Activated CD4-positive, alpha-beta T cell treated with anti-CD3 and anti-CD28 coated beads, Interleukin-10, Interleukin-2, amounts not matched to agents 100 ng/mL and 50 ng/mL, durations not matched to agents 16 hours and 8 hours (primary cell): ENCODE data around the gene MCOLN2.
"Not testable (repeated sequence)": the region's sequence is repeated elsewhere in the genome, so short reads cannot be mapped to it uniquely, and the experiment has no call there.

ENCODE experiments used
- DNase-seq: peaks from one replicate; pipeline ENCODE4 v3.0.0-alpha.2; 2020

MCOLN2 gene

DNA sequence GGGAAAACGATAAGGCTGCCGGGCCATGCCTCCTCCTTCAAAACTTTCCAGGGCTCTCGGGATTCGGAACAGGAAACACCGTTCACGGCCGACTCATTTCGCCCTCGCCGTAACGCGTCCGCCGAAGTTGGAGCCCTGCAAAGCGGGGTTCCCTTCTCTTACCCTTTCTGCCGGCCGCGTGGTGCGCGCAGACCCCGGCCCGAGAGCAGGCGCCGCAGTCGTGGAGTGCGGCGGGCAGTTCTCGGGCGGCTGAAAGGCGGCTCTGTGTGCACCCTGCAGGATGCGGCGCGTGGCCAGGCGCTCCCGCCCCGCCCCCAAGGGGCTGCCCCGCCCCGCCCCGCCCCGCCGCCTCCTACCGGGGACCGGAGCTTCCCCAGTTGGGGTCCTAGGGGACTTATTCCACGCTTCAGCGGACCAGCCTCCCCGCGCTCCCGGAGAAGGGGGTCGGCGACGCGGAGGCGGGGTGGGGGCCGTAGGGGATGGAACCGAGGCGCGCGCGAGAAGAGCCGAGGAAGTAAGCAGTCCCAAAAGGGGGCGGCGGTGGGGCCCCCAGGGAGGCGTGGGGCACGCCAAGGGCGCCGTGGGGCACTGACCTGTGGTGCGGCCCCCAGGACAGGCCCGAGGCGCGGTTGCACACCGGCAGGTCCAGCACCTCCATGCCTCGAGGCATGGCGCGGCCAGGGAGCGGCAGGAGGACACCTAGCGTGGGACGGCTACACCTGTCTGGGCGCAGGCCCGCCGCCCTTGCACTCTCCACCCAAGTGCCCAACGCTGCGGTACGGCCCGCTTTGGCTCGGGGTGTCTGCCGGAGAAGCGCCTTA lies at the start of gene MCOLN2:
Gene MCOLN2, minus strand, starts transcription at position 268 of the 821 bp plus-strand sequence. Its CDS starts 241 bp downstream, at position 27.
- DNase-seq, result peak; percentile 68

DNA sequence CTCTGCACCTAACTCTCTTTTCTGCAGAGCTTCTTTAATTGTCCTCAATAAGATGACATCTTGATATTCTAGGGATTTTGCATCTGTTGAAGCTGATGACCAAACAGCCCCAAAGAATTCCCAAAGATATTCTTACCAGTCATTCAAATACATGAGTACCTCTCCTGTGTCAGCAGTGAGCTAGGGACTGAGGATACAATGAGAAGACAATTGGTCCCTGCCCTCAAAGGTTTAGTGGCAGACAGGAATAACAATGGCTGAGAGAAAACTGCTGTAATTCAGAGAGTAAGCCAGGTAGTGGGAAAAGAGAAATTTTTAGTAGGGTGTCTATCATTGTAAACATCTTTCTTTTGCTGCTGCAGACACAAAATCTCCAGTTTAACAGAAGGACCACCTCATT lies 45.5 kb upstream of the MCOLN2 start:
- no peak for DNase-seq

DNA sequence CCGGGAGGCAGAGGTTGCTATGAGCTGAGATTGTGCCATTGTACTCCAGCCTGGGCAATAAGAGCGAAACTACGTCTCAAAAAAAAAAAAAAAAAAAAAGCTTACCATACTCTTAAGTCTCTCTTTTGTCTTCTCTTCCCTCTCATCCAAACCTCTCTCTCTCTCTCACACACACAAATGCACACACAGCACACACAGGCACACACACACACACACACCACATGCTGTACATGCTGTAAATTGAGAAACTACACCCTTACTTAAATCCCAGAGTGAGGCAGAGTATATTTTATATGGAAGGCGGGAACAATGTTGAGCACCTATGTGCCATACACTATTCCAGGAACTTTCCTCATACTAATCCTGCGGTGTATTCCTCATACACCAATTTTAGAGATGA lies 44.9 kb upstream of the MCOLN2 start:
- DNase-seq, result no peak

DNA sequence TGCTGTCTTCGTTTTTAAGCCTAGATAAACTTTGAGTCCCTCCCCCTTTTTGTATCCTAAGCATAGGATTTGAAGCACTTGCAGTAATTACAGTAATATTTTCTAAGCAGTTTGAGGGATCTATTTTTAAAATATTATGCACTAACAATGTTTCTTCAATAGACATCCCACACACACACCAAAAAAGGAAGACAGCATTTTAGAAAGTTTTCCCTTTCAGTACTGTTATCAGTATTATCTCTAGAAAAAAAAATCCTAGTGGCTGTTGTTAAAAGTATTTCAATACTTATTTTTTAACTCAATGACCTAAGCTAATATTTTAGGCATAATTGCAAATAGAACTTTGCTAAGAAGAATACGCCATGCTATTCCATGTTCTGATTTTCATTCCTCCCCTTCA lies 36.3 kb upstream of the MCOLN2 start:
- no peak for DNase-seq

DNA sequence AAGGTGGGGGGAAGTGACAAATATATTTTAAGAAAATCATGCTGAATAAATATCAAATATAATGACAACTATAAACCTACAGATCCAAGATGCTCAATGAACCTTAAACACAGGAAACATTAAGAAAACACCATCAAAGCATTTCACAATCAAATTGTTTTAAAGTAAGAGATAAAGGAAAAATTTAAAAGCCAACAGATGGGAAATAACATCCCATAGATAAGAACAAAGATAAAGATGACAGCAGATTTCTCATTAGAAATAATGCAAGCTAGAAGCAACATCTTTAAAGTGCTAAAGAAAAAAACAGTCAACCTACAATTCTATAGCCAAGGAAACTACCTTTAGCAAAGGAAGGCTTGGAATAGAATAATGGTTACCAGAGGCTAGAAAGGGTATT lies 33.6 kb upstream of the MCOLN2 start:
- DNase-seq, result no peak

DNA sequence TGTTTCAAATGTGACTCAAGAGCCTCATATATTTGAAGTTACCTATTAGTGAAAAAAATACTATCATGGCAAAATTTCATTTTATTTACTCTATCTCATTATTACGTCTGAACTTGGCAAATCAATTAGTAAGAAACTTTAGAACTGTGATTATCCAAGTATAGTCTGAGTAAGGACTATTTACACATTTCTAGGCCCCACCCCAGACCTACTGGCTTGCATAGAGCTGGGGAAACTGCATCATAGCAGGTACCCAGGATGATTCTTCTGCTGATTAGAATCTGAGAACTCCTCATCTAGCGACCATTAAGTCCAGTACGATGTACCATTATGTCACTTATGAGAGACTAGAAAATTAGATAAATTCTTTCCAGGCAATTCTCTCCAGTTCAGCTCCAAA lies 31.2 kb upstream of the MCOLN2 start:
- DNase-seq, result no peak

DNA sequence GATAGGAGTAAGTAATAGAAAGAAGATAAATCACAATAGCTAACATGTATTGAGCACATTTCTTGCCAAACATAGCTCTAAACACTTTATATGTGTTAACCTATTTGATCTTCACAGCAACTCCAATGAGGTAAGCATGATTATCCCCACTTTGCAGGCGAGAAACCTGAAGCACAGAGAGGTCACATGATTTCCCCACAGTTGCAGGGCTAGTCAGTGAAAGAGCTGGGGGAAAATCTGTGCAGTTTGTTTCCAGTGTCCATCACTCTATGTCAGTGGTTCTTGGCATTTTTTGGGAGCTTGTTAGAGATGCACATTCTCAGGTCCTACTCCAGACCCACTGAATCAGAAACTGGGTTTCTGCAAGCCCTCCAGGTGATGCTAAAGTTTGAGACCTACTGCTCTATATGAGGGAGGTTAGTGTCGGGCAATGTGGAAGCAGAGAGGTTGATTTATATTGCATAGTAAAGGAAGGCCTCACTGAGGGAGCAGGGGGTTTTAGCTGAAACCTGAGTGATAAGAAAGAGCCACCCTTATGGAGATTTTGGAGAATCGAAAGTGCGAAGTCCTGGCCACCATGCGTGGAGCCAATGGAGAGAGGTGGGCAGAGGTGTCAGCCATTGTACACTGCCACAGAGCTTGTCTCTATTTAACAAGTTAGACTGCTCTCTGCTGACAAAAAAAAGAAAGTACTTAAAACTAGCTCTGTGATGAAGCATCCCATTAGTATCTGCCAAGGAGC lies 30.5 kb upstream of the MCOLN2 start:
- DNase-seq, result peak; percentile 42

DNA sequence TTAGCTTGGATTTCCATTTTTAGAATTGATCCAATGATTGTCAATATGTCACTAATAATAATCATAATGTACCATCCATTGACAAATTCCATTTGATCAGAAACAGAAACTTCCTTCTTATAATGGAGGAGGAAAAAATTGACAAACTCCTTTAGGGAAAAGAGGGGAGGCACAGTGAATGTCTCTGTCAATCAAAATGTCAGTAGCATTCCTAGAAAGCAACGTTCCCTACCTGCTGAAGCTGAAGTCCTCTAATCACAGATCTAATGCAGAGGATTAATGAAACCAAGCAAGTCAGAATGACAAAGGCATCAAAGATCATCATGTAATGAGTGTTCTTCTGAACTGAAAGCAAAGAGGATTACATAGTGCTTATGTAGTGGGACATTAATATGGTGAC lies 29.0 kb upstream of the MCOLN2 start:
- no peak for DNase-seq

DNA sequence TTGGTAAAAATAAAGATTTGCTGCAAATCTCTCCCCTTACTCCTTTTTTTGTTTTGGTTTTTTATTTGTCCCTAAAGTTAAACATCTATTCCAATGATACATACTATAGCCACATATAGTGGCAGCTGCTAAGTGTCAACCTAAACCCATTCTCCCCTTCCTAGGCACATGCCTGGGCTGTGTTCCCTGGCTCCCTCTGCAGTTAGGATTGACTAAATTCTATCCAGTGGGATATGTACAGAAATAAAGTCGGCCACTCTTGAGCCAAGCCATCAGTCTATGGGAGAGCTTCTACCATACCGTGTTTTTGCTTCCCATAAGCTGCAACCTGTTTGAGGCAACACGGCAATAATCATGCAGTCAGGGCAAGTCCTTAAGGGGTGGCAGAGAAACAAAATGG lies 27.8 kb upstream of the MCOLN2 start:
- no peak for DNase-seq

DNA sequence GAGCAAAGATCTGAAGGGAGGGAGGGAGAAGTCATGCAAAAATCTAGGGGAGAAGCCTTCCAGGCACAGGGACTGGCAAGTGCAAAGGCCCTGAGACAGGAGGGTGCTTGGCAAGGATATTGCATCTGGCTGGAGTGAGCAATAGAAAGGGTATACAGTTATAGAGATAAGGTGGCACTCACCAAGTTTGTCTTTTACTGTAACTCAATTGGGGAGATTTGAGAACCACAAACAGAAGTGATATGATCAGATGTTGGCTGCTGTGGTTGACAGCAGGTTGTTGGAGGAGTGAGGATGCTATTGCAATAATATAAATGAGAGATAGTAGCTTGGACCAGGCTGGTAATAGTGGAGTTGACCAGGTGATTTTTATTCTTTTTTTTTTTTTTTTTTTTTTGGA lies 25.8 kb upstream of the MCOLN2 start:
- peak; percentile 44 for DNase-seq

DNA sequence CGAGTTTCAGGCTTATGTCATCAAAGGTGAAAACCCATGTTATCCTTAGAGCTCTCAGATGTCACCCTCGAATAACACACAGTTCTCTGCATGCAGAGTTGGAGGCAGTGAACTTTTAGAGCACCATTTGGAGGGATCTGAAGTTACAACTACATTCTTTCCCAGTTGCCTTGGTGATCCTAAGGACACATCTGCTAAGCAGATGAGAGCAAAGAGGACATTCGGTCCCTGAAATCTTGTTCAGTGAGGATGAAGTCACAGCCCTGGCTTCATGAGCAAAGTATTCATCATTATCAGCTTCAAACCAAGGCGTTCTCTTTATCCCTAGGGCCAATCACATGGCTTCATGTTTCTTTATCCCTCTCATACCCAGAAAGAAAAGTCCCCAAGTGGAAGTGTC lies 23.1 kb upstream of the MCOLN2 start:
- no peak for DNase-seq

DNA sequence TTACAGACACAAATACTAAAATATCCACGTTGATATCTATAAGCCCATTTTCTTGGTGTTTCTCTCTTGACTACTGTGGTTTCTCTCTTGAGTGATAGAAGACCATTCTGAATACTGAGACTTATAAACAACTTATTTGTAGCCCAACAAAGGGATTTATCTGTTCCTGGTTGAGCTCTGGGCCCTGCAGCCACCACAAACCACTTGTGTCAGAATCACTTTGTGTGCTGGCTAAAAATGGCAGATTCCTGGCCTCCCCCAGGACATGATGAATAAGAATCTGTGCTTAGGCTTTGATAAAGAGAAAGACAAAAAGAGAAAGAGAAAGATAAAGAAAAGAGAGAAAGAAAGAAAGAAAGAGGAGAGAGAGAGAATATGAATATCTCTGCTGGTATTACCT lies 18.9 kb upstream of the MCOLN2 start:
- DNase-seq, result no peak

DNA sequence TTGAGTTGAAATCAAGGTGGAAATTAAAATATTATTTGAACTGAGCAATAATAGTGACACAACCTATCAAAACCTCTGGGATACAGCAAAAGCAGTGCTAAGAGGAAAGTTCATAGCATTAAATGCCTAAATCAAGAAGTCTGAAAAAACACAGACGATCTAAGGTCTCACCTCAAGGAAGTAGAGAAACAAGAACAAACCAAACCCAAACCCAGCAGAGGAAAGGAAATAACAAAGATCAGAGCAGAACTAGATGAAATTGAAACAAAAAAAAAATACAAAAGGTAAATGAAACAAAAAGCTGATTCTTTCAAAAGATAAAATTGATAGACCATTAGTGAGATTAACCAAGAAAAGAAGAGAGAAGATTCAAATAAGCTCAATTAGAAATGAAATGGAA lies 8.7 kb upstream of the MCOLN2 start:
- DNase-seq, result not testable (repeated sequence)

DNA sequence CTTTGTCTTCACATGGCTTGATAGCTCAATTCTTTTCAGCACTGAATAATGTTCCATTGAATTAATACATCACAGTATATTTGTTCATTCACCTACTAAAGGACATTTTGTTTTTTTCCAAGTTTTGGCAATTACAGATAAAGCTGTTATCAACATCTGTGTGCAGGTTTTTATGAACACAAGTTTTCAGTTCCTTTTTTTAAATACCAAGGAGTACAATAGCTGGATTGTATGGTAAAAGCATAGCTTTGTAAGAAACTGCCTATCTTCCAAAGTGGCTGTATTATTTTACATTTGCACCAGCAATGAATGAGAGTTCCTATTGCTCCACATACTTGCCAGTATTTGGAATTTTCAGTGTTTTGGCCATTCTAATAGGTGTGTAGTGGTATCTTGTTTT lies 4.8 kb upstream of the MCOLN2 start:
- DNase-seq, result no peak

DNA sequence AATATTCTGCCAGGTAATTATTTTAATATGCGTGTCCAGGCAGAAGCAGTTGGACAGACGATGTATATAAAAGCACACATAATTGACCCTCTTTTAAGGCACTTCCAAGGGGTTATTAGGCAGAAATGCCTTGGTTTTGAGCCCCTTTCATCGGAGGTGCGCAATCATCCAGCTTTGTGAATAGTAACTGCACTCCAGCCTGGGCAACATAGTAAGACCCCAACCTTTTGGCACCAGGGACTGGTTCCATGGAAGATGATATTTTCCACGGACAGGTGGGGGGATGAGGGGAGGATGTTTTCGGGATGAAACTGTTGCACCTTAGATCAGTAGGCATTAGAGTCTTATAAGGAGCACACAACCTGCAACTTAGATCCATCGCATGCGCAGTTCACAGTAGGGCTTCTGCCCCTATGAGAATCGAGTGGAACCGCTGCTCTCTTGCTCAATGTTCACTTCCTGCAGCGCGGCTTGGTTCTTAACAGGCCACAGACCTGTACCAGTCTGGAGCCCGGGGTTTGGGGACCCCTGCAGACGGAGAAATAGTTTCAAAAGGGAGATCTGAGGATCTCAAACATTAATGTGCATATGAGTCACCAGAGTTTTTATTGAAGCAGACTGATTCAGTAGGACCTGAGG lies 1.8 kb upstream of the MCOLN2 start:
- DNase-seq, result peak; percentile 84

DNA sequence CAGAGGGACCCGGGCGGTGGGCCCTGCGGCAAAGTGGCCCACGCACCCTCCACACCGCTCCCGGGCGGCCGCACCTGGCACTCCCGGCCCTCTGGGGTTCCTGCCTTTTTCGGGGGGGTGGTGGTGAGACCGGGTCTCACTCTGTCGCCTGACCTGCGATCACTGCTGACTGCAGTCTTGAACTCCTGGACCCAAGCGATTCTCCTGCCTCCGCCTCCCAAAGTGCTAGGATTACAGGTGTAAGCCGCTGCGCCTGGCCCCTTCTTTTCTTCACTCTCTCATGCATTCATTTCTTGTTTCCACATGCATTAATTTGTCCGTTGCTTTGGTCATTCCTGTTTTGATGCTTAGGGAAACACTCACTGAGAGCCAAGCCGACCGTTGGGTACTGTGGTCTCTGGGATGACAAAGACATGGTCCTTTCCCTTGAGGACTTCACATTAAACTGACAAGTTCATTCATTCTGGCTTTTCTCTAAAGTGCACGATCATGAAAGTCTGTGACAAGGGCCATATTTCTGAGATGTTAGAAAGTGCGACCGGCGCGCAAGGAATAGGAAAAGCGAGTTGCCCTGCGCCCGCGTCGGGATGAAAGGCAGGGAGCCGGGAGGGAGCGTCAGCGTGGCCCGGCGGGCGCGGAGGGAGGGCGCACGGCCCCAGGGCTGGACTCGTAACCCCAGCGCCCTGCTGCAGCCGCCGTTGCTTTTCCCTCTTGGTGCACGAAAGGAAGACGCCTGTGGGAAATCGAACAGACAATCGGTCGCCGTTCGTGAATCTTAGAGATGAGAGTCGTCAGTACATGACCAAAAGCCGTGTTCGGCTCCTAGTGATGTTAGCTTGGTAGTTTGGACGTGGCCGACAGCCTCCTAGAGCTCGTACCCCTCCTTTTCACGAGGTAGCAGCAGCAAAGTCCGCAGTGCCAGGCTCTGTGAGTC lies 1.0 kb upstream of the MCOLN2 start:
- peak; percentile 27 for DNase-seq

DNA sequence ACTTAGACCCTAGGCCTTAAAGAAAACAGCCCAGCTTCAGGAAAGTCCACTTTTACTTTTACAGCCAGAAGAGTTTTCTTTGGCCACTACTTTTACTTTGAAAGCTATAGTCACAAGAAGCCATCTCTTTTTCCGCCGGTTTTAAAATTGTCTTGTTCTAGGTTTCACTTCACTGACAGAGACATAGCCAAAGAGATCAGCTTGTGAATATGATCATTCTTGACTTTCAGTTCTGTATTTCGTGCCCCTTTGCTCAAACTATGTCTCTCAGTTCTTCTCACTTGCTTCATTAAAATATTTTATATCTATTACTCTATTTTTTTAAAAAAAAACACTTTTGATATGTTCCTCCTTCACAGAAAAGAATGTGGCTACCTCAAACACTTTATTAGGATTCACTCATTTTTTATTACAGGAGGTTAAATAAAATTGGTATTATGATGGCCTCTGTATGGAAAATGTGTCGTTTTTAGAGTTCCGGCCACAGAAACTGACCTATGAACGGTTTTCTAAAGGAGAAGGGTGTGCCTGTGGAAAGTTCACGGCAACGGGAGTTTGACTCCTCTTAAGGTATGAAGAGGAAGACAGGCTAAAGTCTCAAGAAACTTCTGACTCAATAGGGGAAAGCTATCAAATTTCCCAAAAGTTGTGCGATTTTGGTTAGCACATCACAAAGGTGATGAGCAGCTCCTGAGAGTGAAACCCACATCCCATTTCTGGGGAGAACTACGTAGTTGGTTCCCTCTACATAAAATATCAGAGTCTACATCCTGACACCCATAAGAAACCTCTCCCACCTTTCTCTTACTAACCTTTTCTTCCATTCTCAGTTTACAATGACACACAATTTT lies 1.2 kb downstream of the MCOLN2 start:
- DNase-seq, result peak; percentile 78

DNA sequence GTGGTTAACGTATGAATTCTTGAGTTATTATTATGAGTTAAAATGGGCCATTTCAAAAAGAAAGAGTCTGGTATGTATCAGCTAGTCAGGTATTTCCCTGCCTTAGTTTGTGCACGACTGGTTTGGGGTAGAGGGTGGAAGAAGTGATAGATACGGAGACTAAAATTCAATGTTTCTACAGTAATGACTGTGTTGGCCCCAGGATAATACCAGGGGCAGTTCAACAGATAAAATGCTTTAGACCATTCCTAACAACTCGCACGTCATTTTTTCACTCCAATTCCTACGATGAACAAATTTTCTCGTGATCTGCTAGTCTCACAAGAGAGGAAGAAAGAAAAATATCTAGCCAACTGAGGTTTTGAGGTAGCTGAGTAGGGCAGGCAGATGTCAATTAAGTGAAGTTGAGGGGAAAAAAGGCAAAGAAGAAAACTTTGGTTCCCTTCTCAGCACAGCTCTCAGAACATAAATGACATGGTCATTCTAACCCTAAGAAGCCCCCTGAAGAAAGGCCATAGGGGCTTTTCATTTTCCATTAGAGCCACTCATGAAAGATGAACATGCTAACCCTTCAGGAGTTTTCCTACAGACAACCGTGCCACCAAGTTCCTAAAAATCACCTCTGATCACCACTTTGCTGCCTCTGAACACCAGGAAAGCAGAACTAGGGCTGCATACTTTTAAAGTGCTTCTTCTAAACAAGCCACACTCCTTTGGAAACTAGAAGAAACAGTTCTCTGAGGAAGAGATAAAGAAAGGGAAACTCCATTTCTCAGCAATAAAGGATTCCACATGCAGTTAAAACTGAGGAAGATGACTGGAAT lies 5.6 kb downstream of the MCOLN2 start:
- peak; percentile 70 for DNase-seq

DNA sequence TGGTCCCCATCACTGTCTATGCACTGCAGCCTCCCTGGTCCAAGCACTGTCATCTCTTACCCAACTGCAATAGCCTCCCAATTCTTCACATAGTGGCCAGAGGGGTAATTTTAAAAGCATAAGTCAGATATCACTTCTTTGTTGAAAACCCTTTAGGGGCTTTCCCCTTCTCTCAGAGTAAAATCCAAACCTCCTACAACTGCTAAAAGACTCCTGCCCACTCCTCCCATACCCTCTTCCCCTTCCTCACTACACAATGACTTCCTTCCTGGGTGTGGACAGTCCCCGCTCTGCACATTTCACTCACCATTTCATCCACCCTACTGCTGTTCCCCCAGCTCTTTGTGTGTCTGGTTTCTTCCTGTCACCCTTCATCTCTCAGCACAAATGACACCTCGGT lies 8.3 kb downstream of the MCOLN2 start:
- DNase-seq, result peak; percentile 75

DNA sequence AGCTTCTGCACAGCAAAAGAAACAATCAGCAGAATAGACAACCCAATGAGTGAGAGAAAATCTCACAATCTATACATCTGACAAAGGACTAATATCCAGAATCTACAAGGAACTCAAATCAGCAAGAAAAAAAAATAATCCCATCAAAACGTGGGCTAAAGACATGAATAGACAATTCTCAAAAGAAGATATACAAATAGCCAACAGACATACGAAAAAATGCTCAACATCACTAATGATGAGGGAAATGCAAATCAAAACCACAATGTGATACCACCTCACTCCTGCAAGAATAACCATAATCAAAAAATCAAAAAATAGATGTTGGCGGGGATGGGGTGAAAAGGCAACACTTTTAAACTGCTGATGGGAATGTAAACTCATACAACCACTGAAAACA lies 10.4 kb downstream of the MCOLN2 start:
- DNase-seq, result not testable (repeated sequence)

DNA sequence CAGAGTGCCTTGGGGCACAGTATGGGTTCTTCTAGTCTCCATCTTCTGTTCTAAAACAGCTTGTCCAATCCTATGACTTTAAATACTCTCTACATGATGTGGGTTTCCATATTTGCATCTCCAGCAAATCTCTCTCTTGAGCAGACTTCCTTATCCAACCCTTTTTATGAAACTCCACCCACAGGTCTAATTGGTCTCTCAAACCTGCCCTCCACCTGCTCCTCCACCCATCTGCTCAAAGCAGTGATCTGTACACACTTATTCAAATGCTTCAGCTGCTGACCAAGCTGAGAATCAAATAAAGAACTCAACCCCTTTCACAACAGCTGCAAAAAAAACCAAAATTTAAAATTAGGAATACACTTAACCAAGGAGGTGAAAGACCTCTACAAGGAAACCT lies 11.5 kb downstream of the MCOLN2 start:
- no peak for DNase-seq
